GM19438 (cell line): Measurements from ENCODE around the gene DENND1A.

Source experiments
- ATAC-seq: cut with Tn5 transposase; IDR thresholded peaks from one replicate; pipeline ENCODE4 v1.9.1; 2021; ENCODE audit warnings: low read depth; ENCODE audit not compliant: unreplicated experiment

DENND1A gene

GRCh38 chr9:123522251-123522650 lies 407.7 kb downstream of the DENND1A start:
- ATAC-seq: no peak

GRCh38 chr9:123518338-123518737 lies 411.6 kb downstream of the DENND1A start:
- no peak for ATAC-seq

- no peak for ATAC-seq
Measured at GRCh38 chr9:123517512-123517911, 412.4 kb downstream of the DENND1A start.

GRCh38 chr9:123514766-123515165 lies 415.2 kb downstream of the DENND1A start:
- ATAC-seq: no peak

- no peak for ATAC-seq
Measured at GRCh38 chr9:123513554-123513953, 416.4 kb downstream of the DENND1A start.

- ATAC-seq: no peak
Measured at GRCh38 chr9:123511326-123512277, 418.3 kb downstream of the DENND1A start.

GRCh38 chr9:123509646-123510045 lies 420.3 kb downstream of the DENND1A start:
- ATAC-seq: no peak

GRCh38 chr9:123508048-123508447 lies 421.9 kb downstream of the DENND1A start:
- no peak for ATAC-seq

- ATAC-seq: no peak
Measured at GRCh38 chr9:123505496-123505895, 424.4 kb downstream of the DENND1A start.

- ATAC-seq: no peak
Measured at GRCh38 chr9:123500336-123500735, 429.6 kb downstream of the DENND1A start.

- ATAC-seq: no peak
Measured at GRCh38 chr9:123497830-123498229, 432.1 kb downstream of the DENND1A start.

GRCh38 chr9:123495731-123496130 lies 434.2 kb downstream of the DENND1A start:
- no peak for ATAC-seq

GRCh38 chr9:123493627-123494026 lies 436.3 kb downstream of the DENND1A start:
- ATAC-seq: no peak

- no peak for ATAC-seq
Measured at GRCh38 chr9:123490688-123491087, 439.2 kb downstream of the DENND1A start.

- no peak for ATAC-seq
Measured at GRCh38 chr9:123488722-123489321, 441.1 kb downstream of the DENND1A start.

- ATAC-seq: no peak
Measured at GRCh38 chr9:123487944-123488548, 441.9 kb downstream of the DENND1A start.

GRCh38 chr9:123486431-123486830 lies 443.5 kb downstream of the DENND1A start:
- ATAC-seq: no peak

GRCh38 chr9:123485216-123485615 lies 444.7 kb downstream of the DENND1A start:
- ATAC-seq: no peak

- ATAC-seq: no peak
Measured at GRCh38 chr9:123484130-123484529, 445.8 kb downstream of the DENND1A start.

- no peak for ATAC-seq
Measured at GRCh38 chr9:123483191-123483803, 446.6 kb downstream of the DENND1A start.
